Lower lobe of right lung (tissue), 2 donors: ENCODE measurements around the gene ASIC2. TPM values are rescaled to one million over a fixed set of nuclear protein-coding genes. Genes with fewer than 3 reads are reported as not detected.

Experiments
- ATAC-seq, 2 donors: fragments of 200-7000 bp; cut with Tn5 transposase; one replicate each; pipeline ENCODE4 v1.9.1; 2020 to 2022; ENCODE audit warnings: mild to moderate bottlenecking in 2 of 2, moderate library complexity in 2 of 2
- DNase-seq: peaks from one replicate; pipeline ENCODE4 v3.0.0-alpha.2; 2020
- H3K27ac ChIP-seq: fragments of 200-600 bp; one replicate; pipeline ENCODE4 v1.8.0; 2022
- H3K27me3 ChIP-seq: fragments of 200-600 bp; one replicate; pipeline ENCODE4 v1.8.0; 2022; ENCODE audit warnings: low read depth
- H3K36me3 ChIP-seq: fragments of 200-600 bp; one replicate; pipeline ENCODE4 v1.8.0; 2022; ENCODE audit warnings: mild to moderate bottlenecking
- H3K4me1 ChIP-seq: fragments of 200-600 bp; one replicate; pipeline ENCODE4 v1.8.0; 2022
- H3K4me3 ChIP-seq: fragments of 200-600 bp; one replicate; pipeline ENCODE4 v1.8.0; 2022; ENCODE audit warnings: mild to moderate bottlenecking
- H3K9me3 ChIP-seq: fragments of 200-600 bp; one replicate; pipeline ENCODE4 v1.8.0; 2022
- intact Hi-C: fragments of 100-400 bp; cut with DNase I; formaldehyde crosslinking; loops from one replicate; pipeline ENCODE4 v1.11.0; 2022
- total RNA-seq: library from RNA; stranded (reverse); fragmentation: NEBNext Ultra II Directional; extraction: Animal tissue kit (Norgen Biotek cat#: 25700); gene quantifications from one replicate; pipeline ENCODE4 v1.2.1, GENCODE V29; 2021
- TF ChIP-seq, protein P1 (sequence below): fragments of 200-600 bp; IDR thresholded peaks from one replicate; pipeline ENCODE4 v1.8.0; 2022; ENCODE audit warnings: antibody characterized with exemption, mild to moderate bottlenecking
- donor health status: DM: no; HTN: yes; CAD: no; lungs with severe emphysema.

ASIC2 gene
- total RNA-seq, 1 donor from 2014 or later: not detected

DNA sequence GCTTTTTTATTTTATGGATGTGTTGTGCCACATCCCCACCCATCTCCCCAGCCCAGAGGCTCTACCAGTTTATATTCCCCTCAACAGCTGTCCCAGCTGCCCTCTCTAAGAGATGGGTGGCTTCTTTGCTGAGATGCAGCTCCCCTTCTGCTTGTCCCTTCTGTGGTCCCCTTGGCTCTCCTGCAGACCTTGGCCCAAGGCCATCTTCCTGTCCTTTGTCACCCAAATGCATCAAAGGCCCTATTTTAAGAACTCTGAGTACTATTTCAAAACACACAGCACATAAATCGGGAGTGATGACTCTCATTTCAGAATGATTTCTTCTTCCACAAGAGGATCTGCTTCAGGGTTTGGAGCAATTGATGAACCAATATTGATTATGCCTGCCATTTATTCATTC is 216.1 kb downstream of the ASIC2 start:
- no peaks in the 10 kb centered on the region for H3K27me3 ChIP-seq

DNA sequence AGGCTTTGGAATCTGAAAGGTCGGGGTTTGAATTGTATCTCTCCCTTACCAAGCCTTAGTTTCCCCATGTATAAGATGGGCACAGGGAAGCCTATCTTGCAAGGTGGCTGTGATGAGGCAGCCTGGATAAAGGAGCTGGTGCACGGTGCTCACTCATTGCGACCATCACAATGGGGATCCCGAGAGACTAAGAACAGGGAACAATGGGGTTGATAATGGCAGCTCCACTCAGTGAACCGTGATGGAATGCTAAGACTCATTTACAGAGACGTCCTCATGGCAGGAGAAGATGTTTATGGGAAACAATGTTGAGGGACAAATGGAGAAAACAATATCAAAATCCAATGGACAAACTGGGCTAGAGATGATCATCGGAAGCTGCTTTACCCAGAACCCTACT is 219.7 kb downstream of the ASIC2 start:
- Histone ChIP-seq H3K27ac (no peak overlapping the region), H3K36me3 (no peaks in the 10 kb centered on the region), H3K4me3 (no peak overlapping the region), H3K27me3 (no peaks in the 10 kb centered on the region), H3K9me3 (no peaks in the 10 kb centered on the region), H3K4me1 (no peaks in the 10 kb centered on the region)
- intact Hi-C loops: no loop called here
- DNase-seq (no peak), ATAC-seq (no peak)
- TF ChIP-seq, protein P1, sequence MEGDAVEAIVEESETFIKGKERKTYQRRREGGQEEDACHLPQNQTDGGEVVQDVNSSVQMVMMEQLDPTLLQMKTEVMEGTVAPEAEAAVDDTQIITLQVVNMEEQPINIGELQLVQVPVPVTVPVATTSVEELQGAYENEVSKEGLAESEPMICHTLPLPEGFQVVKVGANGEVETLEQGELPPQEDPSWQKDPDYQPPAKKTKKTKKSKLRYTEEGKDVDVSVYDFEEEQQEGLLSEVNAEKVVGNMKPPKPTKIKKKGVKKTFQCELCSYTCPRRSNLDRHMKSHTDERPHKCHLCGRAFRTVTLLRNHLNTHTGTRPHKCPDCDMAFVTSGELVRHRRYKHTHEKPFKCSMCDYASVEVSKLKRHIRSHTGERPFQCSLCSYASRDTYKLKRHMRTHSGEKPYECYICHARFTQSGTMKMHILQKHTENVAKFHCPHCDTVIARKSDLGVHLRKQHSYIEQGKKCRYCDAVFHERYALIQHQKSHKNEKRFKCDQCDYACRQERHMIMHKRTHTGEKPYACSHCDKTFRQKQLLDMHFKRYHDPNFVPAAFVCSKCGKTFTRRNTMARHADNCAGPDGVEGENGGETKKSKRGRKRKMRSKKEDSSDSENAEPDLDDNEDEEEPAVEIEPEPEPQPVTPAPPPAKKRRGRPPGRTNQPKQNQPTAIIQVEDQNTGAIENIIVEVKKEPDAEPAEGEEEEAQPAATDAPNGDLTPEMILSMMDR: no peak

More for the DNA sequence above, 216.1 kb downstream of the ASIC2 start:
- Histone ChIP-seq H3K4me1 (no peaks in the 10 kb centered on the region), H3K4me3 (no peak overlapping the region), H3K9me3 (no peaks in the 10 kb centered on the region), H3K27ac (no peak overlapping the region), H3K36me3 (no peaks in the 10 kb centered on the region)
- intact Hi-C loops: no loop called here
- ATAC-seq: no peak
- no peak for DNase-seq
- TF ChIP-seq, protein P1: no peak

DNA sequence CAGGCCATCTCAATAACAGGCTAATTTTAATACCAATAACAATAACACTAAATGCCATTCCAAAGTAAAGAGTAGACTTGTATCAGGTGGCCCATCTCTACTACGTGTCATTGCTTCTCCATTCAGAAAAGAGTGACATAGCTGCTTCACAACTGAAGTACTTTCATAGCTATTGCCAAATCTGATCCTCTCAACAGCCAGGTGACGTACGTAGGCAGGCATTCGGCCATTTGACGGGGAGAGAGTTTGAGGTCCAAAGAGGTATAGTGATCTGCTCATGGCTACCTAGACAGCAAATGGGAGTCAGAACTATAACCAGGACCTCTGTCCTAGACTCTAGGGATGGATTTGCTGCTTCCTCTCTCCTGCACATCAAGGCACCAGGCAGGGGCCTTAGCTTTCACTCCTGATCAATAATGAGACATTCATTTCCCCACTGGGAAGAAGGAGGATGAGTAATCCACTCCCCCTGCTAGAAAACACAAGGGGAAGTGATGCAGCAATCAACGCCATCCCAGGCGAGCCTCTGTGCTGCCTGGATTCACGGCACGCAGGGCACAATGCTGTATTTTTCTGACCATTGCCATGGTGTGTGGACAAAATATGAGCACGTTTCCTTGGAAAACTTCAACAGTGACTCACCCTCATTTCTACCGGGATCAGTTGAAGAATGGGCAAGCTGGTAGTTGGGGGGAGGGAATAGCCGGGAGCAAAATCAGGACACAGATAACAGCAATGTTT is 220.5 kb downstream of the ASIC2 start:
- TF ChIP-seq, protein P1: no peak
- ATAC-seq (no peak), DNase-seq (no peak)
- intact Hi-C loops: no loop called here
- Histone ChIP-seq H3K27ac (no peak overlapping the region), H3K27me3 (no peaks in the 10 kb centered on the region), H3K36me3 (no peaks in the 10 kb centered on the region), H3K4me3 (no peak overlapping the region), H3K4me1 (no peaks in the 10 kb centered on the region), H3K9me3 (no peaks in the 10 kb centered on the region)

DNA sequence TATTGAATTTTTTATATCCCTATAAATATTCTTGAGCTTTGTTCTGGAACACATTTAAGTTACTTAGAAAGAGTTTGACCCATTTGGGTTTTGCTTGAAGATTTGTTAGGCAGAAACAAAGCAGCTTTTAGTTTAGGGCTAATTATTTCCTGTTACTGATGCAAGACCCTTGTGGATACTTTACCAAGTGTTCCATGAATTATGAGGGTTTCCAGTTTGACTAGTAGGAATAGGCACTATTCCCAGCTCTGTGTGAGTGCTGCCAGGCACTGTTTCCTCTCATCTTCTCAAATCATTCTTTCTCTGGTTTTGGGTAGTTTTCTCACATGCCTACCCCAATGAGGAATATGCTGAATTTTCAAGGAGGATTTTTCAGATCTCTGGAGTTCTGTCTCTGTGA is 221.4 kb downstream of the ASIC2 start:
- no peaks in the 10 kb centered on the region for H3K36me3 ChIP-seq
- H3K27ac ChIP-seq: no peak overlapping the region
- no peaks in the 10 kb centered on the region for H3K27me3 ChIP-seq
- intact Hi-C loops: no loop called here
- no peaks in the 10 kb centered on the region for H3K4me1 ChIP-seq
- TF ChIP-seq, protein P1: no peak
- no peaks in the 10 kb centered on the region for H3K9me3 ChIP-seq
- H3K4me3 ChIP-seq: no peak overlapping the region
- ATAC-seq (no peak), DNase-seq (no peak)

DNA sequence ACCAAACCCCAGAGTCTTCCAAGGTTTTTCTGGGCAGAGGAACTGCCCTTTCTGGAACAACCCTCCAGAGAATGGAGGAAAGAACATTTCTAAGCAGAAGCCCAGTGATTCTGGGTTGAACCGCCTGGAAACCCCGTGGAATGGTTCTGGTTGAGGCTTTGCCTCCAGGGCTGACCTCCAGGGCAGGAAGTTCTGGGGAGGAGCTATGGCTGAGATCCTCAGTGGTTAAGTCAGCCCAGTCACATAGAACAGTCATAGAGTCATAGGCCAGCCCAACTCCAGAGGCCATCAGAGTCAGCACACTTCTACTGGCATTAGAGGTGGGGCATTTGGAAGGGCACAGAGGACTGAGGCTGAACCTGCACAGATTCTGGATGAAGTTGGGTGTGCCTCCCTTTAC is 235.5 kb downstream of the ASIC2 start:
- peaks cover 6% of the 10 kb centered on the region for H3K27me3 ChIP-seq
- no peak overlapping the region for H3K4me3 ChIP-seq
- H3K36me3 ChIP-seq: no peaks in the 10 kb centered on the region
- H3K27ac ChIP-seq: no peak overlapping the region
- TF ChIP-seq, protein P1: no peak
- ATAC-seq (no peak), DNase-seq (no peak)
- H3K9me3 ChIP-seq: no peaks in the 10 kb centered on the region
- intact Hi-C loops: no loop called here
- no peaks in the 10 kb centered on the region for H3K4me1 ChIP-seq
